22Rv1 (cell line): ENCODE results near the gene FBXW12.

Source experiments
- ZFX ChIP-seq: fragments of 450-650 bp; IDR thresholded peaks from 2 replicates; pipeline ENCODE4 v1.6.1; 2017; ENCODE audit warnings: antibody characterized with exemption, borderline replicate concordance
- TF ChIP-seq, protein P1 (sequence below): fragments of 450-650 bp; IDR thresholded peaks from 2 replicates; pipeline ENCODE4 v1.5.1; 2017; ENCODE audit warnings: mild to moderate bottlenecking

DNA sequence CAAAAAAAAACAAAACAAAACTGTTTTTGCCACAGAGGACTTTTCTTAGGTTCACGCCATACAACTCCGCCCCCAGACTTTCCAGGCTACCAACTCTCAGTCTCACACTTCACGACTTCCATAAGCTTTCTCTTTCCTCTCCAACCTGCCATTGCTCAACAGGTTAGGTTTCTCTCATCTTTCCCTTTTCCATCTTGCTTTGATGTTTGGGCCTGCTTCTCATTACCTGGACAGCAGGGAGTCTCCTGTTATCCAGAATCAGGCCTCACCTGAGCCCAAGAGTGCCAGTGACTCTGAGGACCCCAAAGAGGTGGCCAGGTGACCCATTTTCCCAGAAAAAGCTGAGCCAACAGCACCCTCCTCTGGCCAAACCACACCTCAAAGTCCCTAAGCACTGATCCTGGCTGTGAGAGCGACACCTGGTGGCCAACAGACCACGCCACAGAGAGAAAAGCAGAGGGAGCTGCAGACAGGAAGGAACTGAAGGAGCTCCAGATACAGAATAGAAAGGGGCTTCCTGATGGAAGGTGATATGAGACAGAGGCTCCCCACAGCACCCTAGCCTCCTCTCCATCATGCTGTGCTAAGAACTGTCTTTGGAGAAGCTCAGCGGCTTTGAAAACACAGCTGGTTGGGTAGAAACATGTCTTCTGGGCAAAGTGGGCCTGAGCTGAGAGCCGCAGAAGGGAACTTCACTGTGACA is 63.9 kb downstream of the FBXW12 start:
- TF ChIP-seq, protein P1, sequence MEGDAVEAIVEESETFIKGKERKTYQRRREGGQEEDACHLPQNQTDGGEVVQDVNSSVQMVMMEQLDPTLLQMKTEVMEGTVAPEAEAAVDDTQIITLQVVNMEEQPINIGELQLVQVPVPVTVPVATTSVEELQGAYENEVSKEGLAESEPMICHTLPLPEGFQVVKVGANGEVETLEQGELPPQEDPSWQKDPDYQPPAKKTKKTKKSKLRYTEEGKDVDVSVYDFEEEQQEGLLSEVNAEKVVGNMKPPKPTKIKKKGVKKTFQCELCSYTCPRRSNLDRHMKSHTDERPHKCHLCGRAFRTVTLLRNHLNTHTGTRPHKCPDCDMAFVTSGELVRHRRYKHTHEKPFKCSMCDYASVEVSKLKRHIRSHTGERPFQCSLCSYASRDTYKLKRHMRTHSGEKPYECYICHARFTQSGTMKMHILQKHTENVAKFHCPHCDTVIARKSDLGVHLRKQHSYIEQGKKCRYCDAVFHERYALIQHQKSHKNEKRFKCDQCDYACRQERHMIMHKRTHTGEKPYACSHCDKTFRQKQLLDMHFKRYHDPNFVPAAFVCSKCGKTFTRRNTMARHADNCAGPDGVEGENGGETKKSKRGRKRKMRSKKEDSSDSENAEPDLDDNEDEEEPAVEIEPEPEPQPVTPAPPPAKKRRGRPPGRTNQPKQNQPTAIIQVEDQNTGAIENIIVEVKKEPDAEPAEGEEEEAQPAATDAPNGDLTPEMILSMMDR = peak; percentile 100
- TF ChIP-seq ZFX = no peak
